GM21786 (cell line): ENCODE results near the gene SRRM1.
A peak's percentile ranks its signal among the peaks of the same experiment; 100 is the strongest.

Experiments used
- ATAC-seq: cut with Tn5 transposase; IDR thresholded peaks from one replicate; pipeline ENCODE4 v1.9.1; 2021; ENCODE audit not compliant: unreplicated experiment

Gene SRRM1, protein sequence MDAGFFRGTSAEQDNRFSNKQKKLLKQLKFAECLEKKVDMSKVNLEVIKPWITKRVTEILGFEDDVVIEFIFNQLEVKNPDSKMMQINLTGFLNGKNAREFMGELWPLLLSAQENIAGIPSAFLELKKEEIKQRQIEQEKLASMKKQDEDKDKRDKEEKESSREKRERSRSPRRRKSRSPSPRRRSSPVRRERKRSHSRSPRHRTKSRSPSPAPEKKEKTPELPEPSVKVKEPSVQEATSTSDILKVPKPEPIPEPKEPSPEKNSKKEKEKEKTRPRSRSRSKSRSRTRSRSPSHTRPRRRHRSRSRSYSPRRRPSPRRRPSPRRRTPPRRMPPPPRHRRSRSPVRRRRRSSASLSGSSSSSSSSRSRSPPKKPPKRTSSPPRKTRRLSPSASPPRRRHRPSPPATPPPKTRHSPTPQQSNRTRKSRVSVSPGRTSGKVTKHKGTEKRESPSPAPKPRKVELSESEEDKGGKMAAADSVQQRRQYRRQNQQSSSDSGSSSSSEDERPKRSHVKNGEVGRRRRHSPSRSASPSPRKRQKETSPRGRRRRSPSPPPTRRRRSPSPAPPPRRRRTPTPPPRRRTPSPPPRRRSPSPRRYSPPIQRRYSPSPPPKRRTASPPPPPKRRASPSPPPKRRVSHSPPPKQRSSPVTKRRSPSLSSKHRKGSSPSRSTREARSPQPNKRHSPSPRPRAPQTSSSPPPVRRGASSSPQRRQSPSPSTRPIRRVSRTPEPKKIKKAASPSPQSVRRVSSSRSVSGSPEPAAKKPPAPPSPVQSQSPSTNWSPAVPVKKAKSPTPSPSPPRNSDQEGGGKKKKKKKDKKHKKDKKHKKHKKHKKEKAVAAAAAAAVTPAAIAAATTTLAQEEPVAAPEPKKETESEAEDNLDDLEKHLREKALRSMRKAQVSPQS

DNA sequence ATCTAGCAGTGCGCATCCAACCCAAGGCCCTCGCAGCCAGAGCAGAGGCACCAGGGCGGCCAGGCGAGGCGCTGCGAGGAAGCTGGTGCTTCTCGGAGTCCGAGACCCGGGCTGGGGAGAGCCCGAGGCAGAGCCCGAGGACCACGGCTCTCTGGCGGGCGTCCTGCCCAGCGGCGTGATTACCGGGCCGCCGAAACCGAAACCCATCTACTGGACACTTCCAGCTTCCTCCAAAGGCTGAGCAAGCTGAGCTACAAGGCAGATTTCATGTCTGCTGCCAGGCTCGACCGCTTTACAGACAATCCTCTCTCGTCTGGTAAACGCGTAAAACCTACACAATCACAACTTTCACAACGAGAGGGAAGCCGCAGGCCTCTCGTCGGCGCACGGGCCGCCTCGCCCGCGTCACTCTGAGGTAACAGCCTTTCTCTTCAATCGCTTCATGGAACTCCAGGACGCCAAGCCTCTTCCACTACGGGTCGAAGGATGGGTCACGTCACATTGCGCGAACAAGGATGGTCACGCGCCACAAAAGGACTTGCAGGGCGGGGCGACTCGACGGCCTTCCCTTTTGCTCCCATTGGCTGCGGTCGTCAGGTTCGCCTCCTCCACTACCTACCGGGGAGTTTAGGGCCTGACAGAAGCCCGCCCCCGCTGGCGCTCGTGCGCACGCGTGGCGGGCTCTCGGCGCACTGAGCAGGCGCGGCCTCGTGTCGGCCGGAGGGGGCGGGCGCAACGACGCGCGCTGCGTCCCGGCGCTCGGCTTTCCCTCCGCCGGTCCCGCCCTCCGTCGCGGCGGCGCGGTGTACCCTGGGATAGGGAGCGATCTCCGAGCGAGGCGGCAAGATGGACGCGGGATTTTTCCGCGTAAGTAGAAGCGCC, at the start of gene SRRM1:
Gene SRRM1, plus strand, starts transcription at position 822 of the 882 bp plus-strand sequence. Its CDS starts 25 bp downstream, at position 847.
- ATAC-seq = peak; percentile 89

GRCh38 chr1:24594328-24594598, 48.8 kb upstream of the SRRM1 start:
- ATAC-seq = no peak

DNA sequence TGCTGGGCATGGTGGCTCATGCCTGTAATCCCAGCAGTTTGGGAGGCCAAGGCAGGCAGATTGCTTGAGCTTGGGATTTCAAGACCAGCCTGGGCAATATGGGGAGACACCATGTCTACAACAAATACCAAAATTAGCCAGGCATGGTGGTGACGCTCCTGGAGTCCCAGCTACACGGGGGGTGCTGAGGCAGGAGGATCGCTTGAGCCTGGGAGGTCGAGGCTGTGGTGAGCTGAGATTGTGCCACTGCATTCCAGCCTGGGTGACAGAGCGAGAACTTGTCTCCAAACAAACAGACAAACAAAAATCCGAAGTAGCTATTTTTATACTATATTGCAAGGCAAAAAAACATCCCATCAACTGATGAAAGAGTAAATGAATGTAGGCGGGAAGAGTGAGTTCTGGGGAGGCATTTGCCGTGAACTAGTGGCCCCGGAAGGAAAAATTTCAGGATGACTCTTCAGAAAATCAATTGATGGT, 46.7 kb upstream of the SRRM1 start:
- no peak for ATAC-seq

- no peak for ATAC-seq
Measured at GRCh38 chr1:24599265-24599664, 43.8 kb upstream of the SRRM1 start.

GRCh38 chr1:24600551-24600950, 42.6 kb upstream of the SRRM1 start:
- no peak for ATAC-seq

DNA sequence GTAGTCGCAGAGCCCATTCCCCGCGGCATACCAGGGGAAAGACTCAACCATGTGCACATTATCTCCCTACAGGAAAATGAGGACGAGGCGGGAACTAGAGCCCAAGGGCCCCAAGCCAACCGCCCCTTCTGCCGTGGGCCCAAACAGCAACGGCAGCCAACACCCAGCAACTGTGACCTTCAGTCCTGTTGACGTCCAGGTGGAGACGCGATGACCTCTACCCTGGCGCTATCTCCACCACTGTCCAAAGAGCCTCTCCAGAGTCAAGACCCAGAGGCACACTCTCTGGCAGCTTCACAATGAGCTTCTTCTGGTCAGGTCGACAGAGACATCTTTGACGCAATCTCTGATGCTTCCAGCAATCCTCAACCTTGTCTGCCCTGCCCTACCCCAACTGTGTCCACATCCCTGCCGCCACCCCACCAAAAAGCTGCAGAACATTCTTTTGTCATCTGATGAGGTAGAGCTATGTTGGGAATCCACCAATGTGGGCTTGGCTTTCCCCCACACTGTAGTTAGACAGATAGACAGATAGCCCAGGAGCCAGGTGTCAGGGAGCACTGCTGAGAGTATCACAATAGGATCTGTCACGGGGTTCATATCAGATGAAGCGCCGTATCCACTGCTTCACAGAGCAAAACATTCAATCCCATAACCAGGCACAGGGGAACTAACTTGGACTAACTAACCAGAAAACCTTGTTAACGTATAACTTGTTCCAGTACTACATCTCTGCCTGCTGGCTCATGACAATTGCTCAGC, 37.4 kb upstream of the SRRM1 start:
- ATAC-seq = no peak

- no peak for ATAC-seq
Measured at GRCh38 chr1:24606296-24606605, 36.9 kb upstream of the SRRM1 start.

DNA sequence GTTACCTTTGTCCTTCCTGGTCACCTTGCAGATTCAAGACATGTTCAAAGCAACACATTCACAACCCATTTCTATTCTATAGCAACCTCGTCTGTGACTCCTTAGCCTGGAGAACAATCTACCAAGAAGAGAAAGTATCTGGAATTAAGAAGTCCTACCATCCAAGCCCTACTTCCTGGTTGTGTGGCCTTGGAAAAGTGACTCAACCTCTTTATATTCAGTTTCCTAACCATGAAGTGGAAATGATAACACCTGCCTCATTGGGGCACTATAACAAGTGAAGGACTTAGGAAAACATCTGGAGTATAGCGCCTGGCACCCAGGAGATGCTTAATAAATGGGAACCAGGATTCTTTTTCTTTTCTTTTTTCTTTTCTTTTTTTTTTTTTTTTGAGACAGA, 36.5 kb upstream of the SRRM1 start:
- no peak for ATAC-seq

- no peak for ATAC-seq
Measured at GRCh38 chr1:24609949-24610517, 33.1 kb upstream of the SRRM1 start.

GRCh38 chr1:24619376-24619775, 23.7 kb upstream of the SRRM1 start:
- ATAC-seq = no peak

DNA sequence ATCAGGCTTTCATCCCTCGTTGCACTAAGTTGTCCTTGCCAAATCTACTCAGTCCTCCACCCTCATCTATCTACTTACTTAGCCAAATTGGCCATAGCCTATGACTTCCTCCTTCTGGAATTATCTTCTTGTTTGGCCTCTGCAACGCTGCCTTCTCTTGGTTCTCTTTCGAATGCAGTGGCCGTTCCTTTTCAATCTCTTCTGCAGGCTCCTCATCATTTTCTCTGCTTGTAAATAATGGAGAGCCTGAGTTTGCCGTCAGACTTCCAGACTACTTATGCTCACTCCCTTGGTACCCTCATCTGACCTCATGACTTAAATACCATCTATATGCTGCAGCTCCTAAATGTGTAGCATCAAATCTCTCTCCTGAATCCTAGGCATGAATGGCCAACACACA, 22.4 kb upstream of the SRRM1 start:
- ATAC-seq = no peak

DNA sequence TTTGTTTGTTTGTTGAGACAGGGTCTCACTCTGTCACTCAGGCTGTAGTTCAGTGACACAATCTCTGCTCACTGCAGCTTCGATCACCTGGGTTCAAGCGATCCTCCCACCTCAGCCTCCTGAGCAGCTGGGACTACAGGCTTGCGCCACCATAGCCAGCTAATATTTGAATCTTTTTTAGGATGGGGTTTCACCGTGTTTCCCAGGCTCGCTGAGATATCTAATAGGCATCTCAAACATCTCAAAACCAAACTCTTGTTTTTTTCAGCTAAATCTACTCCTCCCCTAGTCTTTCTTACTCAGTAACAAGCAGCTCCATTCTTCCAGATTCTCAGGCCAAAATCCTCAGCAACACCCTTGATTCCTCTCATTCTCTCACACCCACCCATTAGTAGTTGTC, 22.0 kb upstream of the SRRM1 start:
- no peak for ATAC-seq

- no peak for ATAC-seq
Measured at GRCh38 chr1:24622218-24622617, 20.9 kb upstream of the SRRM1 start.

- ATAC-seq = no peak
Measured at GRCh38 chr1:24632832-24633175, 10.3 kb upstream of the SRRM1 start.

DNA sequence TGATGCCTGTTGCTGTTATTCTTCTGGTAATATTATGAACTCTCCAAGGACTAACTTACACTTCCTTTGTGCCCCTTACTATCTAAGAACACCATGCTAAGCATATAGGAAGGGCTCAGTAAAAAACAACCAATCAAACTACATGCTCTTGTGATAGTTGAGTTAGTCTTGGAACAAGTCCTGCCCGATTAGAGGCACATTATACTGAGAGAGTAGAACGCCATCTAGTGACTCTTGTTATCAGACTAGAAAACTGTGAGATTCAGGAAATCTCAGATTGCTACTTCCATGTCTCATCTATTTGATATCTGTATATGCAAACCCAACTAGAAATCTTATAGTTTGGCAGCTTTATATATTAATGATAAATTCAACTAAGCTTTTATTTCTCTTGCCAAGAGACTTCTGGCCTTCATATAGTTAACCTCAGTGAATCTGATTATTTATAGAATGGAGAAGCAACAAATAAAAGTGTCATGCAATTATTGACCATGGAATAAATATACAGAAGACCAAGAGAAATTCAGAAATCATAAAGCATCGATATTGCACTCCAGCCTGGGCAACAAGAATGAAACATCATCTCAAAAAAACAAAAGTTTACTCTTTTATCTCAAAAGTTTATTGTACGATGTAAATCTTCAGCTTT, 7.8 kb upstream of the SRRM1 start:
- ATAC-seq = no peak

DNA sequence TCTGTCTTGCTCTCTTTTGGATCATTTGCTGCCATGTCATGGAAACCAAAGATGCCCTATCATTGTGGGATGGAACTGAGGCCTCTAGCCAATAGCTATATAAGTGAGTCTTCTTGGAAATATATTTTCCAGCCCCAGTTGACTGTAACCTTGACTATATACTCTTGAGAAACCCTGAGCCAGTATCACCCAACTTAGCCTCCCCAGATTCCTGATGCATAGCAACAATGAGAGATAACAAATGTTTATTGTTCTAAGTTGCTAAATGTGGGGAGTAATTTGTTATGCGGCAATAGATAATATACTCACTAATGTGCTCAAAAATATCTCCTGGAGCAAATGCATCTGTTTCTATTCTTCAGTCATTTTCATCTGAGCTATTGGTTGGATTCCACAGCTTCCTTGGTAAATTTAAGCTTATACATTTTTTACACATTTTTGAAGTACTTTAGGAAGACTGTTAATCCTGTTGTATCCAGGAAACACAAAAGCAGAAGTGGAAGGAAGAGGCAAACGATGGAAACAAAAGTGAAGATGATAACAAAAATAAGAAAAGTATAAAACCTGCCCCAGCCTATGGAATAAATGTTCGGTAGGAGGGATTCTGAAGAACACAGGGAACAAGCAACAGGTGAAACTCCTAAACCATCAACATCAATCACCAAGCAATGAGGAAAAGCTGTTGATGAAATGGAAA, 6.3 kb upstream of the SRRM1 start:
- ATAC-seq = no peak

- ATAC-seq = no peak
Measured at GRCh38 chr1:24639094-24639493, 4.0 kb upstream of the SRRM1 start.

- ATAC-seq = no peak
Measured at GRCh38 chr1:24639881-24640280, 3.2 kb upstream of the SRRM1 start.

- no peak for ATAC-seq
Measured at GRCh38 chr1:24640288-24640687, 2.8 kb upstream of the SRRM1 start.
